ENCODE results near the gene FGG.

- no peak for TF ChIP-seq NRF1 (IDR thresholded peaks at IDR 0.05; ENCODE audit: low read depth, low read length)
- TF ChIP-seq RXRA (IDR thresholded peaks at IDR 0.05; ENCODE audit: insufficient read depth, low read depth, low read length) = no peak
- no peak for TF ChIP-seq JUN (IDR thresholded peaks at IDR 0.05; ENCODE audit: low read depth, low read length)
- no peak for TF ChIP-seq SIX5 (IDR thresholded peaks at IDR 0.05; ENCODE audit: low read depth, low read length)
- TF ChIP-seq CTCF (IDR thresholded peaks at IDR 0.05; ENCODE audit: control extremely low read depth in 1 of 3, insufficient read depth in 1 of 3, low read depth in 1 of 3, low read length in 3 of 3) = no peak
- no peak for TF ChIP-seq CBX8 (IDR thresholded peaks at IDR 0.05; ENCODE audit: borderline replicate concordance, low read depth, low read length)
- TF ChIP-seq POLR2AphosphoS5 (IDR thresholded peaks at IDR 0.05; ENCODE audit: low read depth, low read length) = no peak
- TF ChIP-seq TAF1 (IDR thresholded peaks at IDR 0.05; ENCODE audit: low read depth, low read length) = no peak
- no peak for TF ChIP-seq NANOG (IDR thresholded peaks at IDR 0.05; ENCODE audit: insufficient read depth, low read depth, low read length, poor library complexity, severe bottlenecking)
These were observed 18.6 kb downstream of the FGG start for GRCh38 chr4:154593868-154594267.

Data from H1 (cell line).